Ovary (tissue), 3 donors: ENCODE data around the gene HIVEP3.

Experiments
- EP300 ChIP-seq: sonication (generic); formaldehyde crosslinking; IDR thresholded peaks from one replicate; pipeline ENCODE4 v1.6.1; 2017; ENCODE audit warnings: antibody characterized with exemption
- POLR2A ChIP-seq: fragments of 450-650 bp; IDR thresholded peaks from one replicate; pipeline ENCODE4 v1.6.1; 2017; ENCODE audit warnings: antibody characterized with exemption, mild to moderate bottlenecking, moderate library complexity
- TF ChIP-seq, protein P1 (sequence below), 3 donors: fragments of 450-650 bp in 2 of 3; fragments of 200-600 bp in 1 of 3; IDR thresholded peaks; one replicate each; pipeline versions ENCODE4 v1.5.1 to v1.8.0; 2016 to 2022; ENCODE audit warnings: antibody characterized with exemption in 3 of 3, mild to moderate bottlenecking in 1 of 3
- donor health status: DM: no; HTN: no; CAD: no.

DNA sequence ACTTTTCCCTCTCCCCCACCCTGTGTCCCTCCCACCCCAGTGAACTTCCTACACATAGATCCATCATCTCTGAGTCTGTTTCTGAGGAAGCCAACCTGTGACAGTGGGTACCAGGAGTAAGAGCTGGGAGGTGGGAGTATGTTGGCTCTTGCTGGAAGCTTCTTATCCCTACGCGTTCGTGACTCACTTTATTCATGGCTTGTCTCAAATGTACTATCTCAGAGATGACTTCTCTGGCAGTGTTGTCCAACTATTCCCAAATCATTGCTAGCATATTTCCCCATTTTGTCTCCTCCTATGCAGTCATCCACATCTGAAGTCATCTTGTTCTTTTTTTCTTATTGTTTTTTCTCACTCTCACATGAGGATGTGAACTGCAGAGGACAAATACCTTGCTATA lies 88.0 kb downstream of the HIVEP3 start:
- TF ChIP-seq, protein P1, sequence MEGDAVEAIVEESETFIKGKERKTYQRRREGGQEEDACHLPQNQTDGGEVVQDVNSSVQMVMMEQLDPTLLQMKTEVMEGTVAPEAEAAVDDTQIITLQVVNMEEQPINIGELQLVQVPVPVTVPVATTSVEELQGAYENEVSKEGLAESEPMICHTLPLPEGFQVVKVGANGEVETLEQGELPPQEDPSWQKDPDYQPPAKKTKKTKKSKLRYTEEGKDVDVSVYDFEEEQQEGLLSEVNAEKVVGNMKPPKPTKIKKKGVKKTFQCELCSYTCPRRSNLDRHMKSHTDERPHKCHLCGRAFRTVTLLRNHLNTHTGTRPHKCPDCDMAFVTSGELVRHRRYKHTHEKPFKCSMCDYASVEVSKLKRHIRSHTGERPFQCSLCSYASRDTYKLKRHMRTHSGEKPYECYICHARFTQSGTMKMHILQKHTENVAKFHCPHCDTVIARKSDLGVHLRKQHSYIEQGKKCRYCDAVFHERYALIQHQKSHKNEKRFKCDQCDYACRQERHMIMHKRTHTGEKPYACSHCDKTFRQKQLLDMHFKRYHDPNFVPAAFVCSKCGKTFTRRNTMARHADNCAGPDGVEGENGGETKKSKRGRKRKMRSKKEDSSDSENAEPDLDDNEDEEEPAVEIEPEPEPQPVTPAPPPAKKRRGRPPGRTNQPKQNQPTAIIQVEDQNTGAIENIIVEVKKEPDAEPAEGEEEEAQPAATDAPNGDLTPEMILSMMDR (IDR thresholded peaks at IDR 0.05) = no peak
- no peak for TF ChIP-seq EP300
- no peak for TF ChIP-seq POLR2A
